Measurements from ENCODE around the gene OR11G2.
"Not testable (repeated sequence)": the region's sequence is repeated elsewhere in the genome, so short reads cannot be mapped to it uniquely, and the experiment has no call there.

OR11G2 gene, protein sequence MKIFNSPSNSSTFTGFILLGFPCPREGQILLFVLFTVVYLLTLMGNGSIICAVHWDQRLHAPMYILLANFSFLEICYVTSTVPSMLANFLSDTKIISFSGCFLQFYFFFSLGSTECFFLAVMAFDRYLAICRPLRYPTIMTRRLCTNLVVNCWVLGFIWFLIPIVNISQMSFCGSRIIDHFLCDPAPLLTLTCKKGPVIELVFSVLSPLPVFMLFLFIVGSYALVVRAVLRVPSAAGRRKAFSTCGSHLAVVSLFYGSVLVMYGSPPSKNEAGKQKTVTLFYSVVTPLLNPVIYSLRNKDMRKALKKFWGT

DNA sequence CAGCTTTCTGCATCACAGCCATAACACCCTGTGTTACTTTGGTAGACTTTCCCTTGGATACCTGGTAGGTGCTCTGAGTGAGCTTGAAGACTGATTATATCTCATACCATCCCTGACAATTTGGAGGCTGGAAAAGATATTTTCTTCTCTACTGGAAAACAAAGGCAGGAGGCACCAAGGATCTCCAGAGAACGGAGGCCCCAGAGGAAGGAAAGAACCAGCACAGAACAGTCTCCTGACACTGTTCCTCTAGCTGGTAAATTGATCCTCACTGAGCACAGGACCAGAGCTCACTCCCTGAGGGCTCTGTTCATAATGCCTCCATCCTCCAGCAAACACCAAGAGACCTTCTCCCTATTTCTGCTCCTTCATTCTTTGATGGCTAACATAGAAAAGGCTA is at the start of gene OR11G2:
OR11G2 (plus strand) TSS at position 301 of the 400 bp plus-strand sequence. CDS start 6,542 bp downstream, outside the sequence.
- no peak for DNase-seq

DNA sequence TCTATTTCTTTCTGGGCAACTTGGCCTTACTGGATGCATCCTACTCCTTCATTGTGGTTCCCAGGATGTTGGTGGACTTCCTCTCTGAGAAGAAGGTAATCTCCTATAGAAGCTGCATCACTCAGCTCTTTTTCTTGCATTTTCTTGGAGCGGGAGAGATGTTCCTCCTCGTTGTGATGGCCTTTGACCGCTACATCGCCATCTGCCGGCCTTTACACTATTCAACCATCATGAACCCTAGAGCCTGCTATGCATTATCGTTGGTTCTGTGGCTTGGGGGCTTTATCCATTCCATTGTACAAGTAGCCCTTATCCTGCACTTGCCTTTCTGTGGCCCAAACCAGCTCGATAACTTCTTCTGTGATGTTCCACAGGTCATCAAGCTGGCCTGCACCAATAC is 46.8 kb upstream of the OR11G2 start:
- no peak for DNase-seq

DNA sequence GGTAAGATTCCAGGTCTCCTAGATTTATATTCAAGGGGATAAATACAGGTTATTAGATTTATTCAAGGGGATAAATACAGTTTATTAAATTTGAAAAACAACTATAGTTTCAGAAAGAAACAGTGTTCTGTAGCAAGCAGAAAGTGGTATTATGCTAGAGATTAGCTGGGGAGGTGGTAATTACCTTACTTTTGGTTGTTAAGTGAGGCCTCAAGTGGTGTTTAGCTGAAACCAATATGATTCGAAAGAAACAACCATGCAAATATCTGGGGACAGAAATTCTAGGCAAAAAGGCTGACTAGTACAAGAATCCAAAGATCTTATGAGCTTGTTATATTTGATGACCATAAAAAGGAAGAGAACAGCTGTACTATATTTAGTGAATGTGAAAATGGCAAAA is 45.9 kb upstream of the OR11G2 start:
- no peak for DNase-seq

DNA sequence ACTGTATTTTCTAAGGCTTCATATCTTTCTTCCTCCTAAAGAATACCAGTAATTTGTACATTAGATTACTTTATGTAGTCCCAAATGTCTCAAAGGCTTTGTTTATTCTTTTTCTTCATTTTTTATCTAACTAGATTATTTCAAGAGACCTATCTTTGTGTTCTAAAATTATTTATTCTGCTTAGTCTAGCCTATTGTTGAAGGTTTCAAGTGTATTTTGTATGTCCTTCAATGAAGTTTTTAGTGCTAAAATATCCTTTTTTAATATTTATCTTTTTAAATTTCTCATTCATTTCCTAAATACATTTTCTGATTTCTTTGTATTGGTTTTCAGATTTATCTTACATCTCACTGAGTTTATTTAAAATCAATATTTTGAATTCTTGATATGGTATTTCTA is 26.2 kb upstream of the OR11G2 start:
- no peak for DNase-seq

DNA sequence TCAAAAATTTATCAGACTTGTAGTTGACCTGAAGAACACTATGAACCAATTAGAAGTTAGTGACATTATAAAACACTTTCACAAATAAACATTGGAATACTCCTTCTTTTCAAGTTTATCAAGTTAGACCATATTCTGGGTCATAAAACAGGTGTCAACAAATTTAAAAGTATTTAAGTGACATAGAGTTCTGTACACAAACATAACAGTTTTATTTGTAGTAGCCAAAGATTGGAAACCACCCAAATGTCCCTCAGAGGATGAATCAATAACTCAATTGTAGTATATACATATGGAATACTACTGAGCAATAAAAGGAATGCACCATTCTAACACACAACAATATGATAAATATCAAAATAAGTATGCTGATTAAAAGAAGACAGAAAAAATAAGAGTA is 23.6 kb upstream of the OR11G2 start:
- DNase-seq, result no peak

DNA sequence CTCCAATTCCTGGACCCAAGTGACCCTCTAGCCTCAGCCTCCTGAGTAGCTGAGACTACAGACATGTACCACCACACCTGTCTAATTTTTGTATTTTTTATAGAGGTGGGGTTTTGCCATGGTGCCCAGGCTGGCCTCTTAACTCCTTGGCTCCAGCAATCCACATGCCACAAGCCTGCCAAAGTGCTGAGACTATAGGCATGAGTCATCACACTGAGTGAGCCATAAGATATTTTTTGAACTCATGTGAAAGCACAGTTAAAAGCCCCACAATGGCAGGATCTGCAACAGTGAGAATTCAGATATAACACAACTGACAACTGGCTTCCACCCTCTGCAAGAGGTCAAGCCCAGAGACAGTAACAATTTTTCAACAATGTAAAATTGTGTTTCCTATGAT is 20.8 kb upstream of the OR11G2 start:
- not testable (repeated sequence) for DNase-seq

DNA sequence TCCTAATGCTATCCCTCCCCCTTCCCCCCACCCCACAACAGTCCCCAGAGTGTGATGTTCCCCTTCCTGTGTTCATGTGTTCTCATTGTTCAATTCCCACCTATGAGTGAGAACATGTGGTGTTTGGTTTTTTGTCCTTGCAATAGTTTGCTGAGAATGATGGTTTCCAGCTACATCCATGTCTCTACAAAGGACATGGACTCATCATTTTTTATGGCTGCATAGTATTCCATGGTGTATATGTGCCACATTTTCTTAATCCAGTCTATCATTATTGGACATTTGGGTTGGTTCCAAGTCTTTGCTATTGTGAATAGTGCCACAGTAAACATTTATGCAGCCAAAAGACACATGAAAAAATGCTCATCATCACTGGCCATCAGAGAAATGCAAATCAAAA is 16.5 kb upstream of the OR11G2 start:
- not testable (repeated sequence) for DNase-seq

DNA sequence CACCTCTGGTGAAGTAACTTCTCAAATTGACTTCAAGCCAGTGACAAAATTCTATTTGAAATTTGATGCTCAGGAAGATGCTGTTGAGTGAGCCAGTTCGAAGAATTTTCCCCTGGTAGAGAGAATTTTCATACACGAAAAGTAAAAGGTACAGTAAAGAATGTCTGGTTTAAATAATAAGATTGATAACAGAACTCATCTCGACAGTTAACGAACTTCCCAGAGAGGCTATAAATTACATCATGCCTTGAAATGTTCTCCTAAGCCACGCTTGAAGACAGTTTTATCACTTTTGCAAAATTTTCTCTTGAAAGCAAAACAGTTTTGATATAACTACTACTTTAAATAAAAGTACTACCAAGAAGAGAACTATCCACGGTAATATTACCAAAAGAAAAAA is 14.4 kb upstream of the OR11G2 start:
- no peak for DNase-seq

DNA sequence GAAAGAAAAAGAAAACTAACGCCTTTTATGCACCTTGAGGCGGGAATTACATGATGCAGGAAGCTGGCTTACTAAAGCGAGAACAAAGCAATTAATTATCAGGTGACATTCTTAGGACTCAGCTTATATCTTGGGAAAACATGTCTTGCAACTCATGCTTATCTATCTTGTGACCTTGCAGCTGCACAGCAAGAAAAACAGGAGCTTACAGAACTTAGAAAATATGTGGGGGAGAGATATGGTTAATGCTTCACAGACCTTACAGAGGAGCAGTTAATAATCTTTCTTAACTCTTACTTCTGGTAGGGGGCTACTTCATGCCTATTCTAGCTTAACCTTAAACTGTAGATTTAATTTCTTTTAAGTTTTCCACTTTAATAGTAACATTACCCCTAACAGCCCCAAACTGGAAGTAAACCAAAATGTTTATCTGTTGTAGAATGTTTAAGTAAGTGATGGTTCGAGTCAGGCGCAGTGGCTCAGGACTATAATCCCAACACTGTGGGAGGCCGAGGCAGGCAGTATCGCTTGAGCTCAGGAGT is 13.2 kb upstream of the OR11G2 start:
- no peak for DNase-seq

DNA sequence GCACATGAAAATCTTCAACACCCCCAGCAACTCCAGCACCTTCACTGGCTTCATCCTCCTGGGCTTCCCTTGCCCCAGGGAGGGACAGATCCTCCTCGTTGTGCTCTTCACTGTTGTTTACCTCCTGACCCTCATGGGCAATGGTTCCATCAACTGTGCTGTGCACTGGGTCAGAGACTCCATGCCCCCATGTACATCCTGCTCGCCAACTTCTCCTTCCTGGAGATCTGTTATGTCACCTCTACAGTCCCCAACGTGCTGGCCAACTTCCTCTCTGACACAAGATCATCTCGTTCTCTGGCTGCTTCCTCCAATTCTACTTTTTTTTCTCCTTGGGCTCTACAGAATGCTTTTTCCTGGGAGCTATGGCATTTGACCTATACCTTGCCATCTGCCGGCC is 11.5 kb upstream of the OR11G2 start:
- DNase-seq, result no peak

DNA sequence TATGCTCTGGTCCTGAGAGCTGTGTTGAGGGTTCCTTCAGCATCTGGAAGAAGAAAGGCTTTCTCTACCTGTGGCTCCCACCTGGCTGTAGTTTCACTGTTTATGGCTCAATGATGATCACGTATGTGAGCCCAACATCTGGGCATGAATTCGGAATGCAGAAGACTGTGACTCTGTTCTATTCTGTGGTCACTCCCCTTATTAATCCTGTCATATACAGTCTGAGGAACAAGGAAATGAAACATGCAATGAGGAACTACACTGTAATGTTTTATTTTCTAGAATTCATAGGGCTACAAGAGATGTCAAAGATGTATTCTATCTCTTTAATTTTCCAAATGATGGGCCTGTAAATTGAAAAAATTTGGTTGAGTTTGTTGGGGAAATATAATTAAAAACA is 10.8 kb upstream of the OR11G2 start:
- no peak for DNase-seq

DNA sequence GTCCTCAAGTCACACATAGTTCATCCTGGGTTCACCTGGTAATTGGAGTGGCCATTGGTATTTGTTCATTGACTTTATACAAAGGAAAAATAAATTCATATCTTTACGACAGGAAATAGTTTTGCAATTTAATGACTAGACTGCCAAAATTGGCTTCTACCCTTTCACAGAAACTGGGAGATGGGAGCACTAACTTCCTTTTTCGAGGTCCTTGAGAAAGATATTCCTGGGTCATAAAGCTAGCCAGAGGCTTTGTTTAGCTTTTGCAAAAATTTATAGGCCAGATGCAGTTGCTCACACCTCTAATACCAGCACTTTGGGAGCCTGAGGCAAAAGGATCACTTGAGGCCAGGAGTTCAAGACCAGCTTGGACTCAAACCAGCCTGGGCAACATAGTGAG is 10.2 kb upstream of the OR11G2 start:
- DNase-seq, result no peak

DNA sequence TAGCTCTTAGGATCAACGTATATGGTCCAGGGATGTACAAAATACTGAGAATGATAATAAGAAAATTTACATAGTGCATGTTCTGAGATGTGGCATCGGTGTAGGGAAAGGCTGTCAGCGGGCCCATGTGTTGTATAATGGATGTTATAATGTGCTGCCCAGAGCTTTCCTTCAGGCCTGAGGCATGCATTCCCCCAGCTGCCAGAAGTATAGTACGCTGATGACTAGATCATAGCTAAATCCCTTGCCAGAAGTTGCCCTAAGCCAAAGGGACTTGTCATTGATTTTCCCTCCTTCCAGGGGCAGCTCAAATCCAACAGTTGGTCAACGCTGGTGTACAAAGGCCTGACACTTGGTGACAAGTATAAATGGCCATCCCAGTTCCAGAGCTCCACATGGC is 6.5 kb upstream of the OR11G2 start:
- DNase-seq, result no peak

DNA sequence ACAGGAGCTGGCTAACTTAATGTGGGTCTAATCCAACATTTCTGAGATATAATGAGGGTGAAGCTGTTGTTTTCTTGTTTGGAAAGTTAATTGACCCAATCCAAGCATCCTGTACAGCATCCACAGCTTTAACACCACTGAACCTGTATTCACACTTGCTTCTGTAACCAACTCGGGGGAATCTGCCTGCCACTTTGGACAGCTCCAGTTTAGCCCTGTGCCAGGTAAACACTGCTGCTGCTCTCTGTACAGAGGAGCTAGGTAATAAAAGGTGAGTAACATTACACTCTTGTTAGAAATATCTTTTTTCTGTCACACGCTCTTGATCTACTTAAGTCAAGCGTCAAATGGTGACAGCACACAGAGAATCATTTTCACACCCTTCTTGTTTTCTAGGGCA is 700 bp downstream of the OR11G2 start:
- no peak for DNase-seq

DNA sequence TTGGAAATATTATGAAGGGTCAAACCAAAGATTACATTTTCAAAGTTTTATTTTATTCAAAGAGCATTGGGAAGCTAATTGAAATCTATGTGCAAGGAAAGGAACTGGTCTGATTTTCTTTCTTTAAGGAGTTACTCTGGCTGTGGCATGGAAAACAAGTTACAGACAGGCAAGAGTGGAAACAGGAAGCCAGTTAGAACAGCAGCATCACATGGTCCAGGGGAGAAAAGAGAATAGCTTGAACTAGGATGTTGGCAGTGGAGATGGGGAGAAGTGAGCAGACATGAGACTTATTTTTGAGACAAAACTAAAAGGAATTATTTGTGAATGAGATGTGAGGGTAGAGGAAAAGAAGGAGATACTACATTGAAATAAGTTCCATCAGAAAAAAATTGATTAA is 3.4 kb downstream of the OR11G2 start:
- DNase-seq, result no peak

DNA sequence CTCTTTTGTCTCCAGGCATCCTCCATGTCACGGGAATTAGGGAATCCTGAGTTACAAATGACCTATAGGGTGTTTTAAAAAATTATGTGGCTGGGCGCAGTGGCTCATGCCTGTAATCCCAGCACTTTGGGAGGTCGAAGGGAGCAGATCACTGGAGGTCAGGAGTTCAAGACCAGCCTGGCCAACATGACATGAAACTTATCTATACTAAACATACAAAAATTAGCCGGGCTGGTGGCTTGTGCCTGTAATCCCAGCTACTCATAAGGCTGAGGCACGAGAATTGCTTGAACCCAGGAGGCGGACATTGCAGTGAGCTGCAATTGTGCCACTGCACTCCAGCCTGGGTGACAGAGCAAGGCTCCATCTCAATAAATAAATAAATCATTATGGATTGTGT is 4.5 kb downstream of the OR11G2 start:
- DNase-seq, result not testable (repeated sequence)

DNA sequence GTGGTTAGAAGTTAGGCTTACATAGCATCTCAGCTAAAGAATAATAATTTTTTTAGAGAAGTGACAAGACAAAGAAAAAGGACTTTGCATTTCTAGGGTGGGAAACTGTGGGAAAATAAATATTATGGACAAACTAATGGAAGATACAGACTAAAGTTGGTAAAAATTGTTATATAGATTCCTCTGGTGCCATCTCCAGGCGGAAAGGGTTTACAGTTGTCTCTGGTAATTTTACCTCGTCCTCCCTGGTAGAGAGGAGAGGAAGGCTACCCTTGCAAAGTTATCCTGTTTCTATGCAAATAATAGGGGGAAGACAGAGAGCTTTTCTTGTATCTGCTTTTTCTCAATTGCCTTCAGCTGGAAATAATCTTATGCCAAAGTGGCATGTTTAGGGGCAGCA is 5.2 kb downstream of the OR11G2 start:
- DNase-seq, result no peak

DNA sequence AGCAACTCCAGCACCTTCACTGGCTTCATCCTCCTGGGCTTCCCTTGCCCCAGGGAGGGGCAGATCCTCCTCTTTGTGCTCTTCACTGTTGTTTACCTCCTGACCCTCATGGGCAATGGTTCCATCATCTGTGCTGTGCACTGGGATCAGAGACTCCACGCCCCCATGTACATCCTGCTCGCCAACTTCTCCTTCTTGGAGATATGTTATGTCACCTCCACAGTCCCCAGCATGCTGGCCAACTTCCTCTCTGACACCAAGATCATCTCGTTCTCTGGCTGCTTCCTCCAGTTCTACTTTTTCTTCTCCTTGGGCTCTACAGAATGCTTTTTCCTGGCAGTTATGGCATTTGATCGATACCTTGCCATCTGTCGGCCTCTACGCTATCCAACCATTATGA is 6.8 kb downstream of the OR11G2 start:
- no peak for DNase-seq

DNA sequence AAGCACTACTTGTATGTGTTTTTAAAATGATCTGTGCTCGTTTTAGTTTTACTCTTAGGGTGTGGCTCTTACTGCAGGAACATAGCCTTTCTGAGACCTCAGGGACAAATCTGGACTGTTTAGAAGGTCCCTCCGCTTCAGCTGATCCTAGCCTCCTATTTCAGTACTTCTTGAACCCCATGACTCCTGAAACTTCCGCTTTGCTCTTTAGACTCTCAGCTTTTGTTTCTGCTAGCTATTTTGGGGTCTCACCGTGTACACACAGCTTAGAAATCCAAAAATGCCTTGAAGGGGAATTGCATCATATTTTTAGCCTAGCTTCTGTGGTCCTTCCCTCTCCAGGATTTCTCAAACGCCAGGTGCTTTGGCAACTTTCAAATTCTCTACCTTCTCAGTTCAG is 8.3 kb downstream of the OR11G2 start:
- DNase-seq, result no peak

DNA sequence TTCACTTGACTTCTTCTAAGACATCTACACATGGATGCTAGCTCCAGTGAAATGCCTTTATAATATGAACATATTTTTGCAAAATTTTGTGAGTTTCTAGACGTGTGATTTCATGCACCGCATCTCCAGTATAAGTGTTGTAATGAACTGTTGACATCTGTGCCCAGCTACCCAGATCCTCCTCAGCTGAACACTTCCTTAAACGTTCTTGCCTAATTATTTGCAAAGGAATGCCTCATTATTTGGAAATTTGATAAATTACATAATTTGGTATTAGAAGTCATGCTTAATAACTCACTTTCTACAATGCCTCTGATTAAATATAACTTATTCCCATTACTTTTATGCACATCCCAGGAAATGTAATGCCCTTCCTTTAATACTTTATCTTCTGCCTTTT is 14.0 kb downstream of the OR11G2 start:
- DNase-seq, result no peak

DNA sequence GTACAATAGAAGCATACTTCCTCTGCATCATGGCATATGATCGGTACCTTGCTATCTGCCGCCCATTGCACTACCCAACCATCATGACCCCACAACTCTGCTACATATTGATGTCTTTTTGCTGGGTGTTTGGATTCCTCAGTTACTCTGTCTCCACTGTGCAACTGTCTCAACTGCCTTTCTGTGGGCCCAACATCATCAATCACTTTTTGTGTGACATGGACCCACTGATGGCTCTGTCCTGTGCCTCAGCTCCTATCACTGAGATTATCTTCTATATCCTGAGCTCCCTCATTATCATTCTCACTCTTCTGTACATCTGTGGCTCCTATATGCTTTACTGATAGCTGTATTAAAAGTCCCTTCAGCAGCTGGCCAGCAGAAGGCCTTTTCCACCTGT is 18.9 kb downstream of the OR11G2 start:
- no peak for DNase-seq

DNA sequence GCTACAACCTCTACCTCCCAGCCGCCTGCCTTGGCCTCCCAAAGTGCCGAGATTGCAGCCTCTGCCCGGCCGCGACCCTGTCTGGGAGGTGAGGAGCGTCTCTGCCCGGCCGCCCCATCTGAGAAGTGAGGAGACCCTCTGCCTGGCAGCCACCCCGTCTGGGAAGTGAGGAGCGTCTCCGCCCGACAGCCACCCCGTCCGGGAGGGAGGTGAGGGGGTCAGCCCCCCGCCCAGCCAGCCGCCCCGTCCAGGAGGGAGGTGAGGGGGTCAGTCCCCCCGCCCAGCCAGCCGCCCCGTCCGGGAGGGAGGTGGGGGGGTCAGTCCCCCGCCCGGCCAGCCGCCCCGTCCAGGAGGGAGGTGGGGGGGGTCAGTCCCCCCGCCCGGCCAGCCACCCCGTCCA is 21.7 kb downstream of the OR11G2 start:
- DNase-seq, result not testable (repeated sequence)

DNA sequence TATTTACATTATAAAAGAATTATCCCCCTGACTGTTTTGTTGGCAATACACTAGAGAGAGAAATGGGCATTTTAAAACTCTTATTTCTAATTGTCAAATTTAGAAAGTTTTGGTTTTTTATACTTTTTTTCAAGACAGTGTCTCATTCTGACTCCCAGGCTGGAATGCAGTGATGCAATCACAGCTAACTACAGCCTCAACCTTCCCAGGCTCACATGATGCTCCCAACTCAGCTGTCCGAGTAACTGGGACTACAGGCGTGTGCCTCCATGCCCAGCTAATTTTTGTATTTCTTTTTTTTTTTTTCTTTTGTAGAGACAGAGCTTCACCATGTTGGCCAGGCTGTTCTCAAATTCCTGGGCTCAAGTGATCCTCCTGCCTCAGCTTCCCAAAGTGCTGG is 24.5 kb downstream of the OR11G2 start:
- DNase-seq, result no peak

DNA sequence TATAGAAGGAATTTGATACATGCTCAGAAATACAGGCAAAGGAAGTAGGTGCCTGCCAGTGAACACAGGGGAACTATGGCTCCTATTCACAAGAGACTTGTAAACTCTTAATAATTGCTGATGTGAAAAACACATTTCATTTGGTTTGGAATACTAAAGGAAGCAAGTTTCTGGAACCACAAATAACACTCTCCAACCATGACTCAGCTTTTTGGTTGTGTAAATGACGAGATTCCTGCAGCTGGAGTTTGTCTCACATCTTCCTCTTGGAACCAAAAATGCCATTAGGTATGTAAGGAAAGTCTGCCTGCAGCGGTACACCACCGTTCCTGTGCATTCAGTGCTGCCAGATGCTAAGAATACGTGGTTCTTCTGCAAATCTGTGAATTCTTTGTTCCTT is 28.3 kb downstream of the OR11G2 start:
- no peak for DNase-seq

DNA sequence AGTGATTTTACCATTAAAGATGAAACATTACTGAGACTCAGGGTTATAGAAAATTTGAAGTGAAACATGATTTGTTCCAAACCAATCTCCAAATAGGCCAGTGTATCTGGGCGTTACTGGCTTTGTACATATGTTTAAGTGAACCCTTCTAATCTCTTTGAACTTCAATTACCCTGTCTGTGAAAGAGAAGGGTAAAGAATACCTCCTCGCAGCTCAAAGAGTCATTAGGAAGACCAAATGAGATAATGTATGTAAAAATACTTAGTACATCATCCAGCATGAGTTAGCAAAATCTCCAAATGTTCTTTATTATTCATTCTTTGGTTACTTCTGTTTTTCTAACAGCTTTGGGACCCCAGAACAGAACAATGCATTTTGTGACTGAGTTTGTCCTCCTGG is 32.7 kb downstream of the OR11G2 start, which contains the start of gene OR11H6:
OR11H6 (plus strand) TSS at position 301 of the 400 bp plus-strand sequence; CDS start at position 301, 0 bp downstream.
- no peak for DNase-seq
